Transverse colon (tissue), 4 donors: ENCODE measurements around the gene COMTD1. TPM values are rescaled to one million over a fixed set of nuclear protein-coding genes. Genes with fewer than 3 reads are reported as not detected.
"Not testable (repeated sequence)": the region's sequence is repeated elsewhere in the genome, so short reads cannot be mapped to it uniquely, and the experiment has no call there.

Experiments used
- DNase-seq: peaks from one replicate; pipeline ENCODE4 v3.0.0-alpha.2; 2019
- H3K27ac ChIP-seq, 4 donors: fragments of 200-600 bp; sonication (generic); 2 replicates each; pipeline ENCODE4 v1.5.1; 2016 to 2018; ENCODE audit warnings: inconsistent platforms in 4 of 4
- H3K27me3 ChIP-seq: fragments of 200-600 bp; sonication (generic); 2 replicates; pipeline ENCODE4 v1.5.1; 2017; ENCODE audit warnings: inconsistent platforms
- H3K36me3 ChIP-seq, 4 donors: fragments of 200-600 bp; sonication (generic); 2 replicates each; pipeline ENCODE4 v1.5.1; 2017 to 2019; ENCODE audit warnings: inconsistent platforms in 4 of 4
- H3K4me1 ChIP-seq, 4 donors: fragments of 200-600 bp; sonication (generic); 2 replicates each; pipeline ENCODE4 v1.5.1; 2017 to 2020; ENCODE audit warnings: inconsistent platforms in 4 of 4
- H3K4me3 ChIP-seq, 4 donors: fragments of 200-600 bp; sonication (generic); 1 replicate in 1 of 4; 2 replicates in 3 of 4; pipeline versions ENCODE4 v1.5.1 to v1.6.1; 2017 to 2019; ENCODE audit warnings: inconsistent platforms in 4 of 4
- H3K9me3 ChIP-seq, 2 donors: fragments of 200-600 bp; sonication (generic); 2 replicates each; pipeline ENCODE4 v1.5.1; 2017 to 2019; ENCODE audit warnings: inconsistent platforms in 2 of 2
- EP300 ChIP-seq: sonication (generic); formaldehyde crosslinking; IDR thresholded peaks from one replicate; pipeline ENCODE4 v1.6.1; 2017; ENCODE audit warnings: antibody characterized with exemption, low read depth
- POLR2A ChIP-seq: fragments of 450-650 bp; IDR thresholded peaks from one replicate; pipeline ENCODE4 v1.6.1; 2016; ENCODE audit warnings: antibody characterized with exemption, mild to moderate bottlenecking, moderate library complexity
- POLR2AphosphoS5 ChIP-seq, 3 donors: sonication (generic); formaldehyde crosslinking; IDR thresholded peaks; one replicate each; pipeline ENCODE4 v1.6.1; 2016; ENCODE audit warnings: antibody characterized with exemption in 3 of 3
- WGBS, 2 donors: methylation state at CpG; one replicate each; pipeline ENCODE4 v1.1.5; 2018; ENCODE audit warnings: low coverage in 1 of 2; 5-methylcytosine and 5-hydroxymethylcytosine counted together
- in situ Hi-C, 4 donors: fragments of 200-750 bp; cut with MboI; loops; one replicate each; pipeline versions ENCODE4 v1.15.0 to v1.15.1; 2017; ENCODE audit warnings: low sequenced_read_pairs in 3 of 4, low pct_ligation_motif_present in 1 of 4, low pct_unique_long_range_greater_than_20kb in 1 of 4
- intact Hi-C: fragments of 100-400 bp; cut with DNase I; formaldehyde crosslinking; loops from one replicate; pipeline ENCODE4 v1.15.1; 2023; ENCODE audit warnings: low total_unique reads
- total RNA-seq, 4 donors: library from RNA; depleted of rRNA; stranded (reverse); fragments of >200 nt; gene quantifications; one replicate each; pipeline ENCODE4 v1.1.0, GENCODE V29; 2016
- TF ChIP-seq, protein P1 (sequence below), 5 experiments: fragments of 200-600 bp in 3 of 5; fragments of 450-650 bp in 2 of 5; sonication (generic) in 3 of 5; IDR thresholded peaks; 1 replicate in 2 of 5; 2 replicates in 3 of 5; pipeline ENCODE4 v1.5.1; 2016 to 2017; ENCODE audit warnings: antibody characterized with exemption in 5 of 5, inconsistent platforms in 3 of 5, mild to moderate bottlenecking in 2 of 5, moderate library complexity in 1 of 5

Gene COMTD1
- total RNA-seq, 4 donors from 2014 or later, result 90.7 to 761 (median 173) TPM

DNA sequence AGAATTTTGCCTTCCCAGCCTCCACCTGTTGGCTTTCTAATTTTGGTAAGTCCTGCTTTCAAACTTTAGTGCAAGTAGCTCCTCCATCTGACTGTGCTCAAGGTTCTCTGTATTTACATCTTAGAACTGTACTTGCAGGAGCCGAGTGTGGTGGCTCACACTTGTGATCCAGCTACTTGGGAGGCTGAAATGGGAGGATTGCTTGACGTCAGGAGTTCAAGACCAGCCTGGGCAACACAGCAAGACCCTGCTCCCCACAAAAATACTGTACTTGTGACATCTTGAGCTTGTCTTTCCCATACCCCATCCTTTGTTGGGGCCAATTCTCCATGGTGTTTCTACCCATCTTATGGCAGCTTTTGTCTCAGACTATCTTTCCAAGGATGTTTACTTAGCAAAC, 29.8 kb downstream of the COMTD1 start:
- DNase-seq, result no peak
- H3K36me3 ChIP-seq, result no peaks in the 10 kb centered on the region
- intact Hi-C loops, result no loop called here
- H3K27ac ChIP-seq, result no peak overlapping the region
- in situ Hi-C loops, result no loop called here
- no peak overlapping the region for H3K4me3 ChIP-seq
- peaks cover 0 to 26% (median 13%) of the 10 kb centered on the region in 4 donors for H3K4me1 ChIP-seq
- WGBS, 2 donors, result 80 to 87% methylated on average over 1 to 2 of the region's 2 CpGs
- TF ChIP-seq POLR2AphosphoS5 (IDR thresholded peaks at IDR 0.05) (no peak), POLR2A (no peak)
- TF ChIP-seq, protein P1, sequence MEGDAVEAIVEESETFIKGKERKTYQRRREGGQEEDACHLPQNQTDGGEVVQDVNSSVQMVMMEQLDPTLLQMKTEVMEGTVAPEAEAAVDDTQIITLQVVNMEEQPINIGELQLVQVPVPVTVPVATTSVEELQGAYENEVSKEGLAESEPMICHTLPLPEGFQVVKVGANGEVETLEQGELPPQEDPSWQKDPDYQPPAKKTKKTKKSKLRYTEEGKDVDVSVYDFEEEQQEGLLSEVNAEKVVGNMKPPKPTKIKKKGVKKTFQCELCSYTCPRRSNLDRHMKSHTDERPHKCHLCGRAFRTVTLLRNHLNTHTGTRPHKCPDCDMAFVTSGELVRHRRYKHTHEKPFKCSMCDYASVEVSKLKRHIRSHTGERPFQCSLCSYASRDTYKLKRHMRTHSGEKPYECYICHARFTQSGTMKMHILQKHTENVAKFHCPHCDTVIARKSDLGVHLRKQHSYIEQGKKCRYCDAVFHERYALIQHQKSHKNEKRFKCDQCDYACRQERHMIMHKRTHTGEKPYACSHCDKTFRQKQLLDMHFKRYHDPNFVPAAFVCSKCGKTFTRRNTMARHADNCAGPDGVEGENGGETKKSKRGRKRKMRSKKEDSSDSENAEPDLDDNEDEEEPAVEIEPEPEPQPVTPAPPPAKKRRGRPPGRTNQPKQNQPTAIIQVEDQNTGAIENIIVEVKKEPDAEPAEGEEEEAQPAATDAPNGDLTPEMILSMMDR (IDR thresholded peaks at IDR 0.05), result no peak
- H3K9me3 ChIP-seq, result no peaks in the 10 kb centered on the region
- no peaks in the 10 kb centered on the region for H3K27me3 ChIP-seq

DNA sequence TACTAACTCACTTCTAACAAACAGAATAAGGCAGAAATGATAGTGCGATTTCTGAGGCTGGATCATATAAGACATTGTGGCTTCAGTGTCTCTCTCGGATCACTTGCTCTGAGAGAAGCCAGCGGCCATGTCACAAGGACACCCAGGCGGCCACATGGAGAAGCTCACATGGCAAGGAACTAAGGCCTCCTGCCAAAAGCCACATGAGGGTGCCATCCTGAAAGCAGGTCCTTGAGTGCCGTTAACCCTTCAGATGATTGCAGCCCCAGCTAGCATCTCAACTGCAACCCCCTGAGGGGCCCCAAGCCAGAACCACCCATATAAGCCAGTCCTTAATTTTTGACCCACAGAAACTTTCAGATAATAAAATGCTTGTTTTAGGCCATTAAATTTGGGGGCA, 32.0 kb downstream of the COMTD1 start:
- no peak overlapping the region for H3K4me3 ChIP-seq
- DNase-seq, result no peak
- intact Hi-C loops (no loop called here), in situ Hi-C loops (no loop called here)
- H3K27me3 ChIP-seq, result no peaks in the 10 kb centered on the region
- H3K9me3 ChIP-seq, result no peaks in the 10 kb centered on the region
- peak overlapping the region in 3 of 4 donors; percentile 69 to 73 (median 70) for H3K27ac ChIP-seq
- 67 to 97% methylated on average over 1 to 5 of the region's 5 CpGs for WGBS, 2 donors
- no peak for TF ChIP-seq POLR2AphosphoS5 (IDR thresholded peaks at IDR 0.05)
- TF ChIP-seq, protein P1 (IDR thresholded peaks at IDR 0.05), result no peak
- no peak for TF ChIP-seq POLR2A
- no peak for TF ChIP-seq EP300
- H3K4me1 ChIP-seq, result peaks cover 0 to 22% (median 10%) of the 10 kb centered on the region in 4 donors
- H3K36me3 ChIP-seq, result no peaks in the 10 kb centered on the region

DNA sequence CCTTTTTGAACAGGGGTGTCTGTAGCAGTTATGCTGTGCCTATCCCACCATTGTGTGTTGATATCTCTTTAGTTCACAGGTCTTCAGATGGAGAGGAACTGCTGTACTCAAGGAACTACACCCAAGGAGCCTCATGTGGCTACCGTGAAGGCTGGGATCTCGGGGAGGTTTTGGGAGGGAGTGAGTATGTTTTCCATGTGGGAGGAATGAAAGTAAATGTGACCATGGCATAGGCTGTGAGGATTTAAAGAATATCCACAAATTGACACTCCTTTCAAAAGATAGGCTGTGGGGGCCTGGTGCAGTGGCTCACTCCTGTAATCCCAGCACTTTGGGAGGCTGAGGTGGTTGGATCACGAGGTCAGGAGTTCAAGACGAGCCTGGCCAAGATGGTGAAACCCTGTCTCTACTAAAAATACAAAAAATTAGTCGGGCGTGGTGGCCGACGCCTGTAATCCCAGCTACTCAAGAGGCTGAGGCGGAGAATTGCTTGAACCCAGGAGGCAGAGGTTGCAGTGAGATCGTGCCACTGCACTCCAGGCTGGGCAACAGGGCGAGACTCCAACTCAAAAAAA, 32.6 kb downstream of the COMTD1 start:
- DNase-seq, result not testable (repeated sequence)

DNA sequence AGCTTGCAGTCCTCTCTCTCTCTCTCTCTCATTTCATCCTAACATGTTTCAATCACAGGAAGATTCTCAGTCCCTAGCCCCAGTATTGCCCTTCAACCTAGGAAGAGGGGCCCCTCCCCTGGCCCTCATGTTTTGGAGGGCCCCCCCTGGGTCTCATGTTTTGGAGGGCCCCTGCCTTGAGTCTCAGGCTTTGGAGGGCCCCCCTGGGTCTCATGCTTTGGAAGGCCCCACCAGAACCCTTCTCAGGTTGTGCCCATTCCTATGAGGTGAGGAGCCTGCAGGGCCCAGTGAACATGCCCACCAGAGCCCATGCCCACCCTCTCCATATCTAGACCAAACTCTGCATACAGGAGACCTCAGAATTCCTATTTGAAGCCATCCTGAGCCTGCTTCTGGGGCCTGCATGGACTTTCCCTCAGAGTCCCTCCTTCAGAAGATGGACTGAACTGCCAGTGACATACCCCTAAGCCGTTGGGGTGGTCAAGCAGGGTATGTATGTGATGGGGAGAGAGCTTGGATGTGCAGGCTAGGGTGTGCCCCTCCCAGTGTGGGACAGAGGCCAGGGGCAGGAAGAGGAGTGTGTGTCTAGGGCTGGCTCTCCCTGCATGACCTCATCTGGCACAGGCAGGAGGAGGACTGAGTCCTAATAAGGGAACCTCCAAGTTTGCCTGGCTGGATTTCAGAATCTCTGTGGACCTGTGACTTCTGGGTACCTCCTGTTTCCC, 33.3 kb downstream of the COMTD1 start:
- in situ Hi-C loops (no loop called here), intact Hi-C loops (no loop called here)
- Histone ChIP-seq H3K27me3 (no peaks in the 10 kb centered on the region), H3K4me3 (no peak overlapping the region), H3K4me1 (peaks cover 0 to 22% (median 10%) of the 10 kb centered on the region in 4 donors), H3K27ac (peak overlapping the region; percentile 62 to 73 (median 70)), H3K9me3 (no peaks in the 10 kb centered on the region), H3K36me3 (no peaks in the 10 kb centered on the region)
- WGBS, 2 donors, result 55% methylated on average over 1 of the region's 1 CpG; no CpG with 5 or more reads in 1 of the 2 donors
- DNase-seq, result peak; percentile 60
- peak in 2 of 3 donors; percentile 31 to 35 for TF ChIP-seq POLR2AphosphoS5 (IDR thresholded peaks at IDR 0.05)
- no peak for TF ChIP-seq EP300
- TF ChIP-seq, protein P1 (IDR thresholded peaks at IDR 0.05), result no peak
- TF ChIP-seq POLR2A, result peak; percentile 19

More for the DNA sequence above, 32.6 kb downstream of the COMTD1 start:
- in situ Hi-C loops, intact Hi-C loops, H3K9me3 ChIP-seq, H3K36me3 ChIP-seq, H3K27me3 ChIP-seq, H3K4me3 ChIP-seq: not testable (repeated sequence)
- WGBS, 2 donors, result 75 to 77% methylated on average over 8 to 11 of the region's 11 CpGs
- H3K27ac ChIP-seq, result peak overlapping the region; percentile 62 to 73 (median 70)
- H3K4me1 ChIP-seq, result peaks cover 0 to 22% (median 10%) of the 10 kb centered on the region in 4 donors
